Lower leg skin (tissue), 3 donors: Measurements from ENCODE around the gene ZNF433.

Experiments
- CTCF ChIP-seq, 3 donors: fragments of 450-650 bp; IDR thresholded peaks; one replicate each; pipeline ENCODE4 v1.5.1; 2016; ENCODE audit warnings: antibody characterized with exemption in 3 of 3, mild to moderate bottlenecking in 3 of 3, moderate library complexity in 2 of 3
- POLR2A ChIP-seq, 2 donors: fragments of 450-650 bp; IDR thresholded peaks; one replicate each; pipeline ENCODE4 v1.6.1; 2016 to 2017; ENCODE audit warnings: antibody characterized with exemption in 2 of 2, mild to moderate bottlenecking in 1 of 2, moderate library complexity in 1 of 2

GRCh38 chr19:12042893-12043292, 7.4 kb upstream of the ZNF433 start:
- TF ChIP-seq CTCF (IDR thresholded peaks at IDR 0.05), result no peak
- TF ChIP-seq POLR2A (IDR thresholded peaks at IDR 0.05), result no peak
